SK-N-MC (cell line): ENCODE measurements around the gene TANGO6.

Experiments used
- EZH2 ChIP-seq: fragments of 200-600 bp; sonication (generic); IDR thresholded peaks from one replicate; pipeline ENCODE4 v1.6.1; 2017; ENCODE audit warnings: antibody characterized with exemption
- FOXP2 ChIP-seq: optimal IDR thresholded peaks from 2 replicates; pipeline ENCODE3; 2011; ENCODE audit warnings: mild to moderate bottlenecking, moderate library complexity; ENCODE audit not compliant: insufficient read depth; ENCODE audit errors: extremely low read length, control extremely low read depth
- POLR2AphosphoS5 ChIP-seq: IDR thresholded peaks from 2 replicates; pipeline ENCODE4 v1.6.1; 2012; ENCODE audit warnings: mild to moderate bottlenecking, low read depth, low read length, borderline replicate concordance

DNA sequence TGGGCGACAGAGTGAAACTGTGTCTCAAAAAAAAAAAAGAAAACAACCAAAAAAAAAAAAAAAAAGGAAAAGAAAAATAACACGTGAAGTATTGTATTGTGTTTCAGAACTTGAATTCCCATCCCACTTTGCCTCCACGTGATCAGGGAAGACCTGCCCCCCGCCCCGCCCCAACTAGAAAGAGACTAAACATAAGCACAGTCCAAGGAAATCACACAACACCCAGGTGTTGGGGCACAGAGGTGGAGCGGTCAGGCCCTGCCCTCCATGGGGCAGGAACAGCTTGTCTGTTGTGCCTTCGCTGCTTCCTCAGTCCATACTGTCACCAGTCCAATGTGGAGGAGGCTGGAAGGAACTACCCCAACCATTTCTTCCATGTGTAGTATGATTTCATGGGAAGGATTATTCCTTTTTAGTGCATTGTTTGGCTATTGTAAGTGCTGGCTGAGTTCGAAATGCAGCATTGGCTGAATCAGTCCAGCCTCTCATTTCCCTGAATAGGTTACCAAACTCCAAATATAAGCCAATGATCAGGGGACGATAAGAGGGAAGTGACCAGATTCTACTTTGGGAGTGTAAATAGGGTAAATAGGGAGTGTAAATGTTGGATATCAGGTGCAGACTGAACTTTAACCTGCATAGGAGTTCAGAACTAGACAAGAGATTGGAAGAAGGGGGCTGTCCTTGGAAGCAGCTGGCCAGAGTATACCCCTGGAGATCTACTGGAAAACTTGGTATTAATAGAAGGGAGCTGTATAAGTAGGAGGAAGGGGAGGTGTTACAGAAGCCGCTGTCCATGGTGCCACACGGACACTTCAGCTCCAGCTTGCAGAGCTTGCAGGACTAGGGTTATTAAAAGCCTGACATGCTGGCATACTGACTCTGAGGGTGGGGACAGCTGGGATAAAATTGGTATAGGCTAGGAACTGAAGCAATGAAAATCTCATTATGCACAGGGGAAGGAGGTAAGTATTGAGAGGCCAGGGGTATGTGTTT lies 50.7 kb downstream of the TANGO6 start:
- TF ChIP-seq POLR2AphosphoS5 (no peak), EZH2 (no peak), FOXP2 (no peak)
